ENCODE data around the gene EFNB2.

EFNB2 gene

GRCh38 chr13:106471957-106472543 is 63.4 kb downstream of the EFNB2 start:
- TF ChIP-seq, protein P1, sequence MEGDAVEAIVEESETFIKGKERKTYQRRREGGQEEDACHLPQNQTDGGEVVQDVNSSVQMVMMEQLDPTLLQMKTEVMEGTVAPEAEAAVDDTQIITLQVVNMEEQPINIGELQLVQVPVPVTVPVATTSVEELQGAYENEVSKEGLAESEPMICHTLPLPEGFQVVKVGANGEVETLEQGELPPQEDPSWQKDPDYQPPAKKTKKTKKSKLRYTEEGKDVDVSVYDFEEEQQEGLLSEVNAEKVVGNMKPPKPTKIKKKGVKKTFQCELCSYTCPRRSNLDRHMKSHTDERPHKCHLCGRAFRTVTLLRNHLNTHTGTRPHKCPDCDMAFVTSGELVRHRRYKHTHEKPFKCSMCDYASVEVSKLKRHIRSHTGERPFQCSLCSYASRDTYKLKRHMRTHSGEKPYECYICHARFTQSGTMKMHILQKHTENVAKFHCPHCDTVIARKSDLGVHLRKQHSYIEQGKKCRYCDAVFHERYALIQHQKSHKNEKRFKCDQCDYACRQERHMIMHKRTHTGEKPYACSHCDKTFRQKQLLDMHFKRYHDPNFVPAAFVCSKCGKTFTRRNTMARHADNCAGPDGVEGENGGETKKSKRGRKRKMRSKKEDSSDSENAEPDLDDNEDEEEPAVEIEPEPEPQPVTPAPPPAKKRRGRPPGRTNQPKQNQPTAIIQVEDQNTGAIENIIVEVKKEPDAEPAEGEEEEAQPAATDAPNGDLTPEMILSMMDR (IDR thresholded peaks at IDR 0.05; ENCODE audit: control insufficient read depth, insufficient read depth, low read depth, low read length, missing control alignments), result no peak
- H3K4me3 ChIP-seq (ENCODE audit: control insufficient read depth, low read depth, low read length), result peak overlapping the region; percentile 26
- peak; percentile 61 for DNase-seq (ENCODE audit: low read depth)

GRCh38 chr13:106470576-106470975 is 64.9 kb downstream of the EFNB2 start:
- DNase-seq (ENCODE audit: low read depth), result no peak
- no peak overlapping the region for H3K4me3 ChIP-seq (ENCODE audit: control insufficient read depth, low read depth, low read length)
- TF ChIP-seq, protein P1 (IDR thresholded peaks at IDR 0.05; ENCODE audit: control insufficient read depth, insufficient read depth, low read depth, low read length, missing control alignments), result no peak

DNA sequence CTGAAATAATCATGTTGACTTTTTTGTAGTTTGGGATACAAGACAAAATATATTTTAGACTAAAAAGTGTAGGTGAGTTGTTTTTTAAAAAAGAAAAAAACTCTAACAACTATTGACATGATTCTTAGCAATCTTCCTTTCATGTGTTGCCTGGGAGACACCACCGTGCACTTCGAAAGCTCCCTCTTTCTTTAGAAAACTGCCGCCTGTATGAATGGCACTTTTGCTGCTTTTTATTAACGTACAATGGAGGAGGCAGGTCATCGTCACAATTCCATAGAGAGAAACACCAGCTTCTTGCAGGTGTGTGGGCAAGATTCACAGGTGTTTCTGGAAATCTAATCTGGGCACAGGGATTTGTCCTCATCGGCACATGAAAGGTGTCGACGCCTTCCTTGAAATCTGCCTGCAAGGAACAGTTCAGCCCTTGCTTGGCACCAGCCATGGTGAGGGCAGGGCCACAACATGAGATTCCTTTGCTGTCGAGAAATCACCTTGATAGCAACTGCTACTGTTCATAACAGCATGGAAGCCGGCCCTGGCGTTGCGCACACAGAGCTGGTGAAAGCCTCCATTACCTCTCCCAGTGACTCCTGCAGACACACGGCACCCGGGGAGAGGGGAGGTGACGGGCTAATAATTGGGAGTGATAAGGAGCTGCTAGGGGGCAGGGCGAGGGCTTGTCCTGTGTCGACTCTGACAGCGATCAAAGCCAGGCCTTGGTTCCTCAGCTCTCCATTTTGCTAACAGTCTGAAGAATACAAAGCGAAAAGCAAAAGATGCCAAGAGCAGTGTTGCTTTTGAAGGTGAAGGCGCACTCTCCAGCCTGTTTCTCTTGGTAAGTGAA is 66.5 kb downstream of the EFNB2 start:
- TF ChIP-seq, protein P1 (IDR thresholded peaks at IDR 0.05; ENCODE audit: control insufficient read depth, insufficient read depth, low read depth, low read length, missing control alignments), result no peak
- DNase-seq (ENCODE audit: low read depth), result no peak
- no peak overlapping the region for H3K4me3 ChIP-seq (ENCODE audit: control insufficient read depth, low read depth, low read length)

GRCh38 chr13:106468207-106468606 is 67.3 kb downstream of the EFNB2 start:
- H3K4me3 ChIP-seq (ENCODE audit: control insufficient read depth, low read depth, low read length), result no peak overlapping the region
- DNase-seq (ENCODE audit: low read depth), result no peak
- TF ChIP-seq, protein P1 (IDR thresholded peaks at IDR 0.05; ENCODE audit: control insufficient read depth, insufficient read depth, low read depth, low read length, missing control alignments), result no peak

DNA sequence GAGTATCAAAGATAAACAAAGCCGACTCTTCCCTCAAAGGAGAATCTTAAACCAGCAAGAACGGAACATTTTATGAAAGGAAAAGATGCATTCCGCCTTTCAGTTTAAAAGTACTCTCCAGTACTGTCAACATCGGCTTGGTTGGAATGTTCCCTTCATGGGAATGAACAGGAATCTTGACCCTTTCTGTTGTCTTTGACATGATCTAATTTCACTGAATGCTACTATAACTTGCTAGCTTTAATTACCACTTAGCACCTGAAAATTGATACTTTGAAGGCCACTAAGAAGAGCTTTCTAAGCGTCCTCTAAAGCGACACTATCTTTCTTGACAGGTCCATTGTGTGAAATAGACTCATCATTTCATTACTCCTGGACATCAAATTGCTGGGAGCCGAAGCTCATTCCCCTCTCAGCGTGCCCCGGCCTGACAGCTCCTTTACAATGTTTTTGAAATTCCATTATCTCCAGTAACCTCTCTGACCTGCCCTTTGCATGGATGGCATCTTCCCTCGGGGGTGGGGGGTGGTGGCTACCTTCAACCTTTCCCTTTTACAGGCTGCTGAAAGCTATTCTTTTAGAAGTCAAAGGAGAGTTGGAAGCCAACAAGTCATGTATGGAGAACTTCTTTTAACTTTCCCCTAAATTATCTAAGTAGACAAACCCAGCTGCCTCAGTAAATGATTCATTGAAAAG is 67.9 kb downstream of the EFNB2 start:
- TF ChIP-seq, protein P1 (IDR thresholded peaks at IDR 0.05; ENCODE audit: control insufficient read depth, insufficient read depth, low read depth, low read length, missing control alignments), result no peak
- no peak overlapping the region for H3K4me3 ChIP-seq (ENCODE audit: control insufficient read depth, low read depth, low read length)
- DNase-seq (ENCODE audit: low read depth), result no peak

DNA sequence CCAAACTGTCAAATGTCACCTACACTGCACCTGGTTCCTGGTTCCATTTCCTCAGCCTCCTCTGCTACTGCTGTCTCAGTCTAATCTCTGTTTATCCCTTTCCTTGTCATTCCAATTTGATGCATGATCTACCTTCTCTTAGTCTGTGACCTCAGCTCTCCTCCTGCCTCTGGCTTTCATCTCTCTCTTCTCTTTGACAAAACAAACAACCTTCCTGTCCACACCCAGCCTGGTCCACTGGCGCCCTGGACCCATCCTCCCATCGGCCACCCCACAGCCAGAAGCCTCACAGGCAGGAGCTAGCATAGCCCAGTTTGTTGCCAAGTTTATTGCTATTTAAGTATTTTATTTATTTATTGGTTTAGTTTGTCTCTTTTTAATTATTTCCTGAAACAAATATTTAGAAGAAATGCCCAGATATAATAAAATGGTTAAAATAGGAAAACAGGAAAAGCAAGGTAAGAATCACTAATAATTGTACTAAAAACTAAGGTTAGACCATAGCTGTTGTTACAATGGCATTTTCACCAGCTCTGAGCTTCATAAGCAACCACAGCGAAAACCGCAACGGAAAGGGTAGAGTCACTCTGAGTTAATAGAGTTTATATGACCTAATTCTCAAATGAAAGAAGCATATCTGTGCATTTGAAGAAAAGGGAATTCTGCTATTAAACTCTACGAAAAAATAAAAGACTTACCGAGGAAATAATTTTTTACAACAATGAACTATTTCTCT is 68.6 kb downstream of the EFNB2 start:
- no peak for DNase-seq (ENCODE audit: low read depth)
- TF ChIP-seq, protein P1 (IDR thresholded peaks at IDR 0.05; ENCODE audit: control insufficient read depth, insufficient read depth, low read depth, low read length, missing control alignments), result no peak
- H3K4me3 ChIP-seq (ENCODE audit: control insufficient read depth, low read depth, low read length), result no peak overlapping the region
